OCI-LY1 (cell line): Measurements from ENCODE around the gene HOXA5.

Experiments
- H2AFZ ChIP-seq: fragments of 200-600 bp; sonication (generic), shearing (Covaris generic); 2 replicates; pipeline ENCODE4 v1.6.0; 2014; ENCODE audit warnings: antibody characterized with exemption, mild to moderate bottlenecking, low read length
- H3F3A ChIP-seq: fragments of 200-600 bp; sonication (generic), shearing (Covaris generic); 2 replicates; pipeline ENCODE4 v1.6.0; 2014; ENCODE audit warnings: mild to moderate bottlenecking, antibody characterized with exemption, low read length, moderate library complexity; ENCODE audit not compliant: insufficient read depth
- H3K27ac ChIP-seq: fragments of 200-600 bp; sonication (generic); 2 replicates; pipeline ENCODE4 v1.5.1; 2014; ENCODE audit warnings: low read length, mixed run types, mild to moderate bottlenecking, low read depth; ENCODE audit not compliant: poor library complexity, severe bottlenecking
- H3K27me3 ChIP-seq: fragments of 200-600 bp; sonication (generic); 2 replicates; pipeline ENCODE4 v1.6.0; 2014; ENCODE audit warnings: antibody characterized with exemption, mild to moderate bottlenecking, low read length, moderate library complexity; ENCODE audit not compliant: insufficient read depth
- H3K36me3 ChIP-seq: fragments of 200-600 bp; sonication (generic); 2 replicates; pipeline ENCODE4 v1.6.1; 2014; ENCODE audit warnings: mild to moderate bottlenecking, antibody characterized with exemption, low read length, moderate library complexity, mixed read lengths; ENCODE audit not compliant: insufficient read depth
- H3K4me1 ChIP-seq: fragments of 200-600 bp; sonication (generic); 2 replicates; pipeline ENCODE4 v1.5.1; 2014; ENCODE audit warnings: mild to moderate bottlenecking, low read length, moderate library complexity; ENCODE audit not compliant: insufficient read depth, severe bottlenecking
- H3K4me2 ChIP-seq: fragments of 200-600 bp; sonication (generic), shearing (Covaris generic); 2 replicates; pipeline ENCODE4 v1.6.1; 2014; ENCODE audit warnings: low read length
- H3K4me3 ChIP-seq: fragments of 200-600 bp; sonication (generic); 2 replicates; pipeline ENCODE4 v1.5.1; 2014; ENCODE audit warnings: low read length, low read depth, mild to moderate bottlenecking, mixed read lengths; ENCODE audit not compliant: poor library complexity, severe bottlenecking
- H3K79me2 ChIP-seq: fragments of 200-600 bp; shearing (Covaris generic); 2 replicates; pipeline ENCODE4 v1.6.1; 2016; ENCODE audit warnings: mixed run types, low read length, mixed read lengths; ENCODE audit not compliant: insufficient read depth
- H3K9ac ChIP-seq: fragments of 200-600 bp; sonication (generic), shearing (Covaris generic); 2 replicates; pipeline ENCODE4 v1.6.1; 2014; ENCODE audit warnings: mild to moderate bottlenecking, low read length, mixed read lengths
- H3K9me2 ChIP-seq: fragments of 200-600 bp; sonication (generic), shearing (Covaris generic); 2 replicates; pipeline ENCODE4 v1.6.1; 2014; ENCODE audit warnings: low read depth, mild to moderate bottlenecking, low read length, mixed read lengths
- H3K9me3 ChIP-seq: fragments of 200-600 bp; shearing (Covaris generic); 2 replicates; pipeline ENCODE4 v1.6.1; 2014; ENCODE audit warnings: low read length, mixed read lengths
- H4K20me1 ChIP-seq: fragments of 200-600 bp; sonication (generic), shearing (Covaris generic); 2 replicates; pipeline ENCODE4 v1.6.0; 2016; ENCODE audit warnings: mild to moderate bottlenecking, low read length; ENCODE audit not compliant: insufficient read depth
- EZH2 ChIP-seq: fragments of 200-600 bp; sonication (generic), shearing (Covaris generic); IDR thresholded peaks from 2 replicates; pipeline ENCODE4 v1.8.0; 2017; ENCODE audit warnings: borderline replicate concordance, mixed run types, mild to moderate bottlenecking, antibody characterized with exemption, low read length, moderate library complexity, mixed read lengths
- TF ChIP-seq, protein P1 (sequence below): fragments of 200-600 bp; sonication (generic), shearing (Covaris generic); IDR thresholded peaks from 2 replicates; pipeline ENCODE4 v1.5.1; 2017; ENCODE audit warnings: mild to moderate bottlenecking, antibody characterized with exemption, low read length, moderate library complexity, mixed read lengths

HOXA5 gene

DNA sequence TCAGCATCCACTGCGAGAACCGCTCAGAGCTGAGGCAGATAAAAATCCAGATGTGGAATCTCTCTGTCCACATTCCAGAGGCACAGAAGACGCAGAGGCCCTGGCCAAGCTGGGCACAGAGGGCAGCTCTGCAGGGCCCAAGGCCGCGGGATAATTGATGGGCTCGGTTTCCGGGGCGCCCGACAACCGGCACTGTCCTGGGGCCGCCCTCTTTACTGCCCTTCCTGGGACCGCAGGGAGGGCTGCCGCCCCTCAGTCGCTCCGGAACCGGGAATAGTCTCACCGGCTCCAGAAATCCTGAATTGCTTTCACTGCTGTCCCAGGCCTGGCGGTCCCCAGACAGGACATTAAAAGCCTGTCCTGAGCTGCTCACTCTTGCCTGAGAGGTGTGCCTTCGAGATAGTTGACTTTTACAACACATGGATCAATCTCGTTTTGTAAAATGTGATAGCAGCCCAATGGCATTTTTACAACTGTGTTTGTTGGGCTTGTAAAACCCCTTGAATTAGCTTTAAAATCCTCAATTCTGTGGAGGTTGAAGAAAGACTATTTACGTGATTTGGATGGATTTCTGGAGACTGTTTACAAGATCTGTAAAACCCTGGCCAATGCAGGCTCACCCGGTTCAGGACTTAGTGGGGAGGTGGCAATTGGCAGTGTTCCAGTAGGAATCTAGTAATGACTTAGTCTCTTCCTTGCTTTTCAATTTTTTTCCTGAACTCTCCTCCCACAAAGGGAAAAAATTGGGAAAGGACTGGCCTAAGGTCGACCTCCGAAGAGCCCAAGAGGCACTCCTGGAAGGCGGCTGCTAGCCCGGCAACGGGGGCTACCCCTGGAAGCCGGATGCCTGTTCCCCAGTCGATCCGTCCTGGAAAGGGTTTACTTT is 5.5 kb upstream of the HOXA5 start:
- Histone ChIP-seq H2AFZ (no peak overlapping the region), H3K9me3 (no peaks in the 10 kb centered on the region), H3K9me2 (no peaks in the 10 kb centered on the region), H3K4me1 (peaks cover 61% of the 10 kb centered on the region), H3K4me3 (peak overlapping the region; percentile 58), H3K9ac (no peak overlapping the region; the same call in 1 of the 2 replicates), H4K20me1 (no peaks in the 10 kb centered on the region), H3K27me3 (peaks cover 24% of the 10 kb centered on the region; the same call in 1 of the 2 replicates), H3K4me2 (peak overlapping the region; percentile 91; the same call in 1 of the 2 replicates), H3K36me3 (no peaks in the 10 kb centered on the region), H3K79me2 (no peaks in the 10 kb centered on the region), H3K27ac (no peak overlapping the region), H3F3A (no peaks in the 10 kb centered on the region)
- TF ChIP-seq, protein P1, sequence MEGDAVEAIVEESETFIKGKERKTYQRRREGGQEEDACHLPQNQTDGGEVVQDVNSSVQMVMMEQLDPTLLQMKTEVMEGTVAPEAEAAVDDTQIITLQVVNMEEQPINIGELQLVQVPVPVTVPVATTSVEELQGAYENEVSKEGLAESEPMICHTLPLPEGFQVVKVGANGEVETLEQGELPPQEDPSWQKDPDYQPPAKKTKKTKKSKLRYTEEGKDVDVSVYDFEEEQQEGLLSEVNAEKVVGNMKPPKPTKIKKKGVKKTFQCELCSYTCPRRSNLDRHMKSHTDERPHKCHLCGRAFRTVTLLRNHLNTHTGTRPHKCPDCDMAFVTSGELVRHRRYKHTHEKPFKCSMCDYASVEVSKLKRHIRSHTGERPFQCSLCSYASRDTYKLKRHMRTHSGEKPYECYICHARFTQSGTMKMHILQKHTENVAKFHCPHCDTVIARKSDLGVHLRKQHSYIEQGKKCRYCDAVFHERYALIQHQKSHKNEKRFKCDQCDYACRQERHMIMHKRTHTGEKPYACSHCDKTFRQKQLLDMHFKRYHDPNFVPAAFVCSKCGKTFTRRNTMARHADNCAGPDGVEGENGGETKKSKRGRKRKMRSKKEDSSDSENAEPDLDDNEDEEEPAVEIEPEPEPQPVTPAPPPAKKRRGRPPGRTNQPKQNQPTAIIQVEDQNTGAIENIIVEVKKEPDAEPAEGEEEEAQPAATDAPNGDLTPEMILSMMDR: no peak
- no peak for TF ChIP-seq EZH2

DNA sequence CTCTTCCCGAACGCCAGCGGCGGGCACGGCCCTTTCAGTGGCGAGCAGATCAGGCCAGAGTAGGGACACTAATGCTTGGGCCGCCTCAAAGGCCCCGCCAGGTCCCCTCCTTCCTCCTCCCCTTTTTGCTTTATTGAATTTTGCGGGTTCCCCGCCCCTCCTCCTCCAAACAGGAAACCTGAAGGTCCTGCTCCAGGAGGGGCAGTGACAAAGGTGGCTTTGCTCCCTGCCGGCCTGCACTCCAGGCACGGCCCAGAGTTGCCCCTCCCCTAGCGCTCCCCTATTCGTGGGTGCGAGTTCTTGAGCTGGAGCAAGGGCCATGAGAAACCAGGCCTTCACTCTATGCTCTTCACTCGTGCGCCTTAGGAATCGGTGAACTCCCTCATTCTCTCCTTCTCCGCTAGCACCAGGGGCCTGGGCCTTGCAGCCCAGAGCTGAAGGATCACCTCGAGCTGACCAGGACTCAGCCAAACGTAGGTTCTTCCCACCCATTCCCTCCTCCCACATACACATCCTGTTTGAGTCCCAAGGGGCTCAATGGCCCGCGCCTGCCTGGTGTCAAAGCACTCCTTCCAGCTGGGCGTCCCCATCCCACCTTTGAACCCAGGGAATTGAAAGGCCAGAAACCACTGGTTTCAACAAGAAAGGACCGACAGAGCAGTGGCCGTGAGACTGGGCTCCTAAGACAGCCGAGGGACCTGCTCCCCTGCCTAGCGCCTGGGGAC is 4.7 kb upstream of the HOXA5 start:
- Histone ChIP-seq H3K4me3 (peak overlapping the region; percentile 58), H3K9ac (peak overlapping the region; percentile 42; the same call in 1 of the 2 replicates), H3K9me3 (no peaks in the 10 kb centered on the region), H3K36me3 (no peaks in the 10 kb centered on the region), H3F3A (no peaks in the 10 kb centered on the region), H4K20me1 (no peaks in the 10 kb centered on the region), H3K9me2 (no peaks in the 10 kb centered on the region), H3K4me2 (peak overlapping the region; percentile 91), H2AFZ (no peak overlapping the region), H3K27me3 (peaks cover 24% of the 10 kb centered on the region; the same call in 1 of the 2 replicates), H3K27ac (no peak overlapping the region), H3K4me1 (peaks cover 64% of the 10 kb centered on the region), H3K79me2 (no peaks in the 10 kb centered on the region)
- TF ChIP-seq, protein P1: no peak
- TF ChIP-seq EZH2: no peak

DNA sequence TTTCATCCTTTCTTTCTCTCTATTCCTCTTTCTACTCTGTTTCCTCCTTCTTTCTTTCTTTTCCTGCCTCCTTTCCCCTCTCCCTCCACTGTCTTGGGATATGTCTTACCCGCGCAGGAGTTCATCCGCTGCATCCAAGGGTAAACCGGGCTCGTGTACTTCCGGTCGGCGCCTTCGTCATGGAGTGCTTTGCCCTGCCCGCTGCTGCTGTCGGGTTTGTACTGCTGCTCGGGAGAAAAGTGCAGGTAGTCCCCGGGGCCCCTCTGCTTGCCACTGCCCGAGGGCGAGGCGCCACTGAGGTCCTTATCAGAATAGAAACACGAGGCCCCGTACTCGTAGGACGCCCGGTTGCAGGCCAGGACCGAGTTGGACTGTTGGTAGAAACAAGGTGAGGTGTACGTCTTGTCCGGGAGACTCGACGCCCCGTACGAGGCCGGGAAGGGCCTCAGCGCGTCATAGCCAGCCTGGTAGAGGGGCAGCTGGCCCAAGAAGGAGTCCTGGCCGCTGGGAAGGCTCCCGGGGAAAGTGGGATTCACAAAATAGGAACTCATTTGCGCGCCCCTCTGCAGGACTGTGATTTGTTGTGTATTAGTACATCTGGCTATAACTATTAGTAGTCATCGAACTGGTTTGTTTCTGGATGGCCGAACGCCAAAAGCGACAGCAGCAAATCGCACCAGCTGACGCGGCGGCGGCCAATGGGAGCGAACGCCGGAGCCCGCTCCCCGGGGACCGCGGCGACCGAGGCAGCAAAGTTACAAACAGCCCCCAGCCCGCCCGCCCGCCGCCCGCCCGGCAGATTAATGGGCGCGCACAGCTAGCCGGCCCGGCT is 3.9 kb upstream of the HOXA5 start, which contains the start of gene HOXA6:
TSS of gene HOXA6 (minus strand) at position 576 of the 832 bp plus-strand sequence. CDS start at position 551, 25 bp downstream.
- H3K27me3 ChIP-seq: peaks cover 20% of the 10 kb centered on the region; the same call in 1 of the 2 replicates
- H3K27ac ChIP-seq: no peak within 1 kb of the TSS
- peak within 1 kb of the TSS; percentile 58 for H3K4me3 ChIP-seq
- no peaks in the 10 kb centered on the region for H3K9me2 ChIP-seq
- H3K79me2 ChIP-seq: no peaks in the 10 kb centered on the region
- H3K4me2 ChIP-seq: peak within 1 kb of the TSS; percentile 91
- peaks cover 68% of the 10 kb centered on the region for H3K4me1 ChIP-seq
- no peaks in the 10 kb centered on the region for H4K20me1 ChIP-seq
- H3F3A ChIP-seq: no peaks in the 10 kb centered on the region
- TF ChIP-seq, protein P1: no peak
- TF ChIP-seq EZH2: 0 out of 2 replicates have a peak, but pooled peaks have one; percentile 95
- H3K9me3 ChIP-seq: no peaks in the 10 kb centered on the region
- H2AFZ ChIP-seq: no peak within 1 kb of the TSS
- H3K36me3 ChIP-seq: no peaks in the 10 kb centered on the region
- H3K9ac ChIP-seq: peak within 1 kb of the TSS; percentile 42; the same call in 1 of the 2 replicates
